Measurements from ENCODE around the gene PLOD3.

PLOD3 gene

GRCh38 chr7:101235522-101235921 lies 18.1 kb upstream of the PLOD3 start:
- H3F3A ChIP-seq (ENCODE audit: insufficient read depth), result no peaks in the 10 kb centered on the region
- no peaks in the 10 kb centered on the region for H4K20me1 ChIP-seq (ENCODE audit: low read depth, low read length)
- H3K36me3 ChIP-seq (ENCODE audit: low read length), result no peaks in the 10 kb centered on the region
- no peaks in the 10 kb centered on the region for H3K27me3 ChIP-seq (ENCODE audit: low read length)
- no peak for TF ChIP-seq CTCF (IDR thresholded peaks at IDR 0.05; ENCODE audit: insufficient read depth, low read length, poor library complexity, severe bottlenecking)
- TF ChIP-seq EZH2phosphoT487 (conservative IDR thresholded peaks at IDR 0.05; ENCODE audit: low read length), result no peak
- no peak overlapping the region for H3K9ac ChIP-seq (ENCODE audit: low read length)
- no peak overlapping the region for H3K4me2 ChIP-seq (ENCODE audit: low read depth, low read length, poor library complexity, severe bottlenecking)
- H3K4me3 ChIP-seq (ENCODE audit: insufficient read depth, low read length, poor library complexity, severe bottlenecking), result no peak overlapping the region
- H3K9me2 ChIP-seq (replicated peaks; ENCODE audit: insufficient read depth, low read length), result no peaks in the 10 kb centered on the region
- H2AFZ ChIP-seq (ENCODE audit: low read depth, low read length, severe bottlenecking), result no peak overlapping the region
- H3K9me3 ChIP-seq (ENCODE audit: insufficient read depth, low read length), result no peaks in the 10 kb centered on the region
- H3K79me2 ChIP-seq (ENCODE audit: insufficient read depth, low read length), result no peaks in the 10 kb centered on the region
- H3K27ac ChIP-seq (ENCODE audit: low read depth, low read length), result no peak overlapping the region

- Histone ChIP-seq H3F3A (ENCODE audit: insufficient read depth) (no peaks in the 10 kb centered on the region), H2AFZ (ENCODE audit: low read depth, low read length, severe bottlenecking) (no peak overlapping the region), H3K4me2 (ENCODE audit: low read depth, low read length, poor library complexity, severe bottlenecking) (no peak overlapping the region), H3K4me3 (ENCODE audit: insufficient read depth, low read length, poor library complexity, severe bottlenecking) (no peak overlapping the region), H3K79me2 (ENCODE audit: insufficient read depth, low read length) (no peaks in the 10 kb centered on the region), H3K9me2 (replicated peaks; ENCODE audit: insufficient read depth, low read length) (no peaks in the 10 kb centered on the region), H3K9me3 (ENCODE audit: insufficient read depth, low read length) (no peaks in the 10 kb centered on the region), H3K27ac (ENCODE audit: low read depth, low read length) (no peak overlapping the region), H4K20me1 (ENCODE audit: low read depth, low read length) (no peaks in the 10 kb centered on the region), H3K27me3 (ENCODE audit: low read length) (no peaks in the 10 kb centered on the region), H3K9ac (ENCODE audit: low read length) (no peak overlapping the region), H3K36me3 (ENCODE audit: low read length) (no peaks in the 10 kb centered on the region)
- TF ChIP-seq EZH2phosphoT487 (conservative IDR thresholded peaks at IDR 0.05; ENCODE audit: low read length) (no peak), CTCF (IDR thresholded peaks at IDR 0.05; ENCODE audit: insufficient read depth, low read length, poor library complexity, severe bottlenecking) (peak; percentile 15)
Observed at GRCh38 chr7:101235050-101235449, 17.7 kb upstream of the PLOD3 start.

GRCh38 chr7:101234636-101235035 lies 17.3 kb upstream of the PLOD3 start:
- H3K9me2 ChIP-seq (replicated peaks; ENCODE audit: insufficient read depth, low read length), result no peaks in the 10 kb centered on the region
- H3F3A ChIP-seq (ENCODE audit: insufficient read depth), result no peaks in the 10 kb centered on the region
- H3K4me3 ChIP-seq (ENCODE audit: insufficient read depth, low read length, poor library complexity, severe bottlenecking), result no peak overlapping the region
- H3K9ac ChIP-seq (ENCODE audit: low read length), result no peak overlapping the region
- H2AFZ ChIP-seq (ENCODE audit: low read depth, low read length, severe bottlenecking), result no peak overlapping the region
- no peaks in the 10 kb centered on the region for H3K36me3 ChIP-seq (ENCODE audit: low read length)
- TF ChIP-seq EZH2phosphoT487 (conservative IDR thresholded peaks at IDR 0.05; ENCODE audit: low read length), result no peak
- no peak for TF ChIP-seq CTCF (IDR thresholded peaks at IDR 0.05; ENCODE audit: insufficient read depth, low read length, poor library complexity, severe bottlenecking)
- no peaks in the 10 kb centered on the region for H3K27me3 ChIP-seq (ENCODE audit: low read length)
- H3K9me3 ChIP-seq (ENCODE audit: insufficient read depth, low read length), result no peaks in the 10 kb centered on the region
- H3K4me2 ChIP-seq (ENCODE audit: low read depth, low read length, poor library complexity, severe bottlenecking), result no peak overlapping the region
- H3K79me2 ChIP-seq (ENCODE audit: insufficient read depth, low read length), result no peaks in the 10 kb centered on the region
- no peaks in the 10 kb centered on the region for H4K20me1 ChIP-seq (ENCODE audit: low read depth, low read length)
- H3K27ac ChIP-seq (ENCODE audit: low read depth, low read length), result no peak overlapping the region

Data from SU-DHL-6 (cell line).